ENCODE measurements around the gene CCNY. TPM values are rescaled to one million over a fixed set of nuclear protein-coding genes. Genes with fewer than 3 reads are reported as not detected.

The CCNY gene
- total RNA-seq, 4 donors from 2014 or later, result 21.7 to 27.7 (median 24.8) TPM

- TF ChIP-seq CTCF (IDR thresholded peaks at IDR 0.05), result no peak
- TF ChIP-seq POLR2A (IDR thresholded peaks at IDR 0.05), result no peak
- peaks cover 0 to 20% (median 0%) of the 10 kb centered on the region in 4 donors for H3K4me1 ChIP-seq
- H3K4me3 ChIP-seq, result no peak overlapping the region
- no peaks in the 10 kb centered on the region for H3K36me3 ChIP-seq
- peak overlapping the region in 1 of 4 donors; percentile 44 for H3K27ac ChIP-seq
- no peaks in the 10 kb centered on the region for H3K9me3 ChIP-seq
- no peak for DNase-seq
- H3K27me3 ChIP-seq, result no peaks in the 10 kb centered on the region
These were observed 167.3 kb downstream of the CCNY start for GRCh38 chr10:35503578-35503977.

- DNase-seq, result no peak
- Histone ChIP-seq H3K27me3 (no peaks in the 10 kb centered on the region), H3K4me3 (no peak overlapping the region), H3K4me1 (peaks cover 0 to 20% (median 0%) of the 10 kb centered on the region in 4 donors), H3K27ac (peak overlapping the region in 1 of 4 donors; percentile 44), H3K9me3 (no peaks in the 10 kb centered on the region), H3K36me3 (no peaks in the 10 kb centered on the region)
- TF ChIP-seq CTCF (IDR thresholded peaks at IDR 0.05), result no peak
- TF ChIP-seq POLR2A (IDR thresholded peaks at IDR 0.05), result no peak
These were observed 167.8 kb downstream of the CCNY start for GRCh38 chr10:35504132-35504531.

- H3K9me3 ChIP-seq, result no peaks in the 10 kb centered on the region
- H3K4me3 ChIP-seq, result no peak overlapping the region
- H3K27me3 ChIP-seq, result no peaks in the 10 kb centered on the region
- no peaks in the 10 kb centered on the region for H3K36me3 ChIP-seq
- TF ChIP-seq POLR2A (IDR thresholded peaks at IDR 0.05) (no peak), CTCF (IDR thresholded peaks at IDR 0.05) (no peak)
- H3K27ac ChIP-seq, result peak overlapping the region in 1 of 4 donors; percentile 42
- no peak for DNase-seq
- peaks cover 0 to 20% (median 0%) of the 10 kb centered on the region in 4 donors for H3K4me1 ChIP-seq
These were observed 169.0 kb downstream of the CCNY start for GRCh38 chr10:35505241-35505873.

- no peaks in the 10 kb centered on the region for H3K9me3 ChIP-seq
- no peak overlapping the region for H3K27ac ChIP-seq
- H3K4me3 ChIP-seq, result no peak overlapping the region
- H3K27me3 ChIP-seq, result no peaks in the 10 kb centered on the region
- no peak for DNase-seq
- peaks cover 0 to 3% (median 0%) of the 10 kb centered on the region in 3 donors for H3K36me3 ChIP-seq
- H3K4me1 ChIP-seq, result peaks cover 0 to 20% (median 0%) of the 10 kb centered on the region in 4 donors
- no peak for TF ChIP-seq POLR2A (IDR thresholded peaks at IDR 0.05)
- TF ChIP-seq CTCF (IDR thresholded peaks at IDR 0.05), result no peak
These were observed 170.4 kb downstream of the CCNY start for GRCh38 chr10:35506741-35507140.

GRCh38 chr10:35507519-35508109 lies 171.3 kb downstream of the CCNY start:
- TF ChIP-seq POLR2A (IDR thresholded peaks at IDR 0.05) (no peak), CTCF (IDR thresholded peaks at IDR 0.05) (no peak)
- no peak overlapping the region for H3K4me3 ChIP-seq
- no peak for DNase-seq
- peaks cover 0 to 3% (median 0%) of the 10 kb centered on the region in 3 donors for H3K36me3 ChIP-seq
- H3K4me1 ChIP-seq, result peaks cover 0 to 20% (median 0%) of the 10 kb centered on the region in 4 donors
- H3K27ac ChIP-seq, result no peak overlapping the region
- no peaks in the 10 kb centered on the region for H3K9me3 ChIP-seq
- H3K27me3 ChIP-seq, result no peaks in the 10 kb centered on the region

Data from Peyer's patch (tissue), 4 donors.